Lung (tissue), 12 donors: ENCODE data around the gene MED13L. TPM values are rescaled to one million over a fixed set of nuclear protein-coding genes. Genes with fewer than 3 reads are reported as not detected.

ENCODE experiments used
- ATAC-seq: fragments of 200-7000 bp; cut with Tn5 transposase; one replicate; pipeline ENCODE4 v1.9.1; 2020; ENCODE audit warnings: moderate number of reproducible peaks; ENCODE audit not compliant: insufficient read depth, low FRiP score
- DNase-seq, 3 donors: peaks; one replicate each; pipeline ENCODE4 v3.0.0-alpha.2; 2013 to 2017
- H3K27ac ChIP-seq, 2 donors: one replicate each; pipeline ENCODE4 v1.5.1; 2013; ENCODE audit warnings: mild to moderate bottlenecking in 2 of 2, moderate library complexity in 2 of 2, control low read depth in 1 of 2, inconsistent platforms in 1 of 2, low read depth in 1 of 2, low read length in 1 of 2
- H3K27me3 ChIP-seq, 3 donors: one replicate each; pipeline ENCODE4 v1.5.1; 2013; ENCODE audit warnings: low read length in 2 of 3; ENCODE audit not compliant: control insufficient read depth in 3 of 3, insufficient read depth in 3 of 3
- H3K36me3 ChIP-seq, 4 donors: one replicate each; pipeline ENCODE4 v1.5.1; 2013; ENCODE audit warnings: low read length in 4 of 4, mild to moderate bottlenecking in 1 of 4, moderate library complexity in 1 of 4; ENCODE audit not compliant: control insufficient read depth in 4 of 4, insufficient read depth in 4 of 4
- H3K4me1 ChIP-seq, 5 donors: one replicate each; pipeline ENCODE4 v1.5.1; 2013; ENCODE audit warnings: low read length in 5 of 5, mild to moderate bottlenecking in 2 of 5, moderate library complexity in 1 of 5; ENCODE audit not compliant: control insufficient read depth in 5 of 5, insufficient read depth in 5 of 5
- H3K4me3 ChIP-seq: one replicate; pipeline ENCODE4 v1.5.1; 2013; ENCODE audit warnings: mild to moderate bottlenecking, control low read depth, moderate library complexity
- H3K9ac ChIP-seq, 2 donors: one replicate each; pipeline ENCODE4 v1.5.1; 2013; ENCODE audit warnings: low read length in 2 of 2, control low read depth in 1 of 2; ENCODE audit not compliant: insufficient read depth in 1 of 2
- H3K9me3 ChIP-seq, 4 donors: one replicate each; pipeline ENCODE4 v1.5.1; 2013; ENCODE audit warnings: low read length in 3 of 4, mild to moderate bottlenecking in 1 of 4, moderate library complexity in 1 of 4; ENCODE audit not compliant: control insufficient read depth in 4 of 4, insufficient read depth in 3 of 4
- CTCF ChIP-seq: IDR thresholded peaks from 2 replicates; pipeline ENCODE4 v1.5.1; 2012; ENCODE audit warnings: mild to moderate bottlenecking; ENCODE audit errors: control extremely low read depth, extremely low read depth
- WGBS, 2 donors: extraction: QIAGEN DNeasy Blood & Tissue Kit; methylation state at CpG; one replicate each; pipeline ENCODE4 v1.1.7; 2013; 5-methylcytosine and 5-hydroxymethylcytosine counted together
- polyA plus RNA-seq, 2 donors: library from polyadenylated mRNA; stranded (reverse); fragments of 200-250 nt; gene quantifications; one replicate each; pipeline ENCODE4 v1.2.1, GENCODE V29; 2013
- total RNA-seq, 2 donors: library from RNA; depleted of rRNA in 1 of 2; stranded (reverse); fragments of >200 nt in 1 of 2; gene quantifications; one replicate each; pipeline ENCODE4 v1.2.1, GENCODE V29; 2014 to 2021
- donor health status: control.
- donor health status: control.
- donor health status: Bipolar disorder and iron deficiency.
- donor health status: healthy.
- donor health status: DM: yes; HTN: yes; CAD: no.

Gene MED13L
- total and polyA plus RNA-seq, 4 donors: 18.2 to 329 (median 71.4) TPM

GRCh38 chr12:116161588-116161987 lies 115.9 kb downstream of the MED13L start:
- H3K9me3 ChIP-seq: no peaks in the 10 kb centered on the region
- no peaks in the 10 kb centered on the region for H3K36me3 ChIP-seq
- DNase-seq: peak in 1 of 3 donors; percentile 49
- 83 to 84% methylated on average over 4 of the region's 4 CpGs for WGBS, 2 donors
- no peak overlapping the region for H3K4me3 ChIP-seq
- ATAC-seq: no peak
- TF ChIP-seq CTCF: no peak
- peaks cover 10 to 66% (median 45%) of the 10 kb centered on the region in 5 donors for H3K4me1 ChIP-seq
- no peak overlapping the region for H3K9ac ChIP-seq
- no peaks in the 10 kb centered on the region for H3K27me3 ChIP-seq
- no peak overlapping the region for H3K27ac ChIP-seq

GRCh38 chr12:116160883-116161458 lies 116.5 kb downstream of the MED13L start:
- Histone ChIP-seq H3K4me1 (peaks cover 8 to 66% (median 42%) of the 10 kb centered on the region in 5 donors), H3K27me3 (no peaks in the 10 kb centered on the region)

GRCh38 chr12:116160231-116160630 lies 117.3 kb downstream of the MED13L start:
- peaks cover 3 to 63% (median 36%) of the 10 kb centered on the region in 5 donors for H3K4me1 ChIP-seq
- 58 to 60% methylated on average over 2 of the region's 2 CpGs for whole genome bisulfite sequencing, 2 donors

More at GRCh38 chr12:116160883-116161458, 116.5 kb downstream of the MED13L start:
- WGBS, 2 donors: 83 to 88% methylated on average over 7 of the region's 7 CpGs
- no peaks in the 10 kb centered on the region for H3K36me3 ChIP-seq
- no peaks in the 10 kb centered on the region for H3K9me3 ChIP-seq
- H3K27ac ChIP-seq: no peak overlapping the region
- ATAC-seq (no peak), DNase-seq (no peak)
- H3K9ac ChIP-seq: no peak overlapping the region
- no peak for TF ChIP-seq CTCF
- H3K4me3 ChIP-seq: no peak overlapping the region

More at GRCh38 chr12:116160231-116160630, 117.3 kb downstream of the MED13L start:
- Histone ChIP-seq H3K9me3 (no peaks in the 10 kb centered on the region), H3K4me3 (no peak overlapping the region), H3K9ac (peak overlapping the region in 1 of 2 donors; percentile 44), H3K27me3 (no peaks in the 10 kb centered on the region), H3K36me3 (no peaks in the 10 kb centered on the region), H3K27ac (no peak overlapping the region)
- DNase-seq (peak; percentile 14 to 61 (median 57)), ATAC-seq (no peak)
- no peak for TF ChIP-seq CTCF
